GM21423 (cell line): Measurements from ENCODE around the gene NUDT4.

ENCODE experiments used
- ATAC-seq: cut with Tn5 transposase; IDR thresholded peaks from one replicate; pipeline ENCODE4 v1.9.1; 2021; ENCODE audit warnings: mild to moderate bottlenecking, moderate library complexity; ENCODE audit not compliant: unreplicated experiment

The NUDT4 gene

DNA sequence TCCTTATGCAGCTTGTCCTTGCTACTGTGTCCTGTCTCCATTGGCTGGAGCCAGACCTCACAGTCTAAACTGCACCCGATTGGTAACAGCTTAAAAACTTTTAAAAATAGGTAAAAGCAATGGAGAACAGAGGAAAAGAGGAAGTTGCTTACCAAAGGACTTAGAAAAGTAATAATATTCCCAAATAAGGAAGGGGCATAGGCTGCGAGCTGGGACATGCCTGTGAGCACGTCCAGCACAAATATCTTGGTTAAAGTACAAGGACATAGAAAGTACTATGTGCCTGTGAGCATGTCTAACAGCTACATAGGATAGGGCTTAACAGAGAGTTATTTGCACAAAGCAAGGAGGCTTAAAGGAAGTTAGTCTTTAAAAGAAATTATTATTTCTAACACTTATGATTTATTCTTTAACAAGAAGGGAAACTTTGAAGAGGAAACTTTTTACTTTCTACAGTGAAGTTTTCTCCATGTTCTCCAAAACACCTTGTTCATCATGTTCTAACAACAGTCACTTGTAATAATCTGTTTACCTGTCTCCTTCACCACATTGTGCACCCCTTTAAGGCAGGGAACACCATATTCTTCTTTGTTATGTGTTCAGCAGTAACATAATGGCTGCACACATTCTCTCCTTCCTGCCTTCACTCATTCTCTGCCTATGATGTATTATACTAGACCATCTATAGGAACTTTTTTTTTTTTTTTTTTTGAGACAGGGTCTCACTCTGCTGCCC lies 73.9 kb downstream of the NUDT4 start:
- no peak for ATAC-seq

DNA sequence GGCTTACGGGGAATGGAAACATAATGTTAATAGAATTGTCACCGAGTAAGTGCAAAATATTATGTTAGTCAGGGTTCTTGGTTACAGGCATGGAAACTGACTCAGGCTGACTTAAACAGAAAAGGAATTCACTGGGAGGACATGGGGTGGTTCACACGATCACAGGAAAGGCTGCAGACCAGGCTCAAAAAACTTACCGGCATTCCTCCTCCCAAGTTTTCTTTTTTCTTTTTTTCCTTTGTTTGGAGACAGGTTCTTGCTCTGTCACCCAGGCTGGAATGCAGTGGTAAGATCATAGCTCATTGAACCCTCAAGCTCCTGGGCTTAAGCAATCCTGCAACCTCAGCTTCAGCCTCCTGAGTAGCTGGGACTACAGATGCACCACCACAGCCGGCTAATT lies 75.9 kb downstream of the NUDT4 start:
- ATAC-seq: no peak

DNA sequence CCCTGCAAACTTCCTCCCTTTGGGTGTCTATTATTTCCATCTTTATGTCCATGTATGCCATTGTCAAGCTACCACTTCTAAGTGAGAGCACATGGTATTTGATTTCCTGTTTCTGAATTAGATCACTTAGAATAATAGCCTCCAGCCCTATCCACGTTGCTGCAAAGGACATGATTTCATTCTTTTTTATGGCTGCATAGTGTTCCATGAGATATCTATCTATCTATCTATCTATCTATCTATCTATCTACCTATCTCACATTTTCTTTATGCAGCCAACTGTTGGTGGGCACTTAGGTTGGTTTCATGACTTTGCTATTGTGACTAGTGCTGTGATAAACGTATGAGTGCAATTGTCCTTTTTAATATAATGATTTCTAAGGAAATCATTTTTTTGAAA lies 78.4 kb downstream of the NUDT4 start:
- ATAC-seq: no peak
